Measurements from ENCODE around the gene LMOD2. TPM values are rescaled to one million over a fixed set of nuclear protein-coding genes. Genes with fewer than 3 reads are reported as not detected.

Gene LMOD2, protein sequence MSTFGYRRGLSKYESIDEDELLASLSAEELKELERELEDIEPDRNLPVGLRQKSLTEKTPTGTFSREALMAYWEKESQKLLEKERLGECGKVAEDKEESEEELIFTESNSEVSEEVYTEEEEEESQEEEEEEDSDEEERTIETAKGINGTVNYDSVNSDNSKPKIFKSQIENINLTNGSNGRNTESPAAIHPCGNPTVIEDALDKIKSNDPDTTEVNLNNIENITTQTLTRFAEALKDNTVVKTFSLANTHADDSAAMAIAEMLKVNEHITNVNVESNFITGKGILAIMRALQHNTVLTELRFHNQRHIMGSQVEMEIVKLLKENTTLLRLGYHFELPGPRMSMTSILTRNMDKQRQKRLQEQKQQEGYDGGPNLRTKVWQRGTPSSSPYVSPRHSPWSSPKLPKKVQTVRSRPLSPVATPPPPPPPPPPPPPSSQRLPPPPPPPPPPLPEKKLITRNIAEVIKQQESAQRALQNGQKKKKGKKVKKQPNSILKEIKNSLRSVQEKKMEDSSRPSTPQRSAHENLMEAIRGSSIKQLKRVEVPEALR
- total RNA-seq = 5.0 TPM

DNA sequence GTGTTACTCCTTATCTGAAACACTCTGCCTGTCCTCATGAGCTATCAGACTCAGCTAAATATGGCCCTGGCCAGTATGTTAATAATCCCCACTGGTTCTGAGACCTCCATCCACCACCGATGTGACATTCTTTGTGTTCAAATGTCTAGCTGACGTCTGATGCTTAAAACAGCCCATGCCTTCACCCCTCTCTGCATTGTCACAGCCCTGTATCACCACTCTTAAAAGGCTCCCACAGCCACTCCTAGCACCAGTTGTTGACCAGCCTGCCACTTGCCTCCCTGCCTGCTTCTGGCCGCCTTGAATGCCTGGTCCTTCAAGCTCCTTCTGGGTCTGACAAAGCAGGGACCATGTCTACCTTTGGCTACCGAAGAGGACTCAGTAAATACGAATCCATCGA is at the start of gene LMOD2:
LMOD2 (plus strand) TSS at position 253 of the 400 bp plus-strand sequence; CDS start at position 351, 98 bp downstream.

Other genes starting within 250 kb of the LMOD2 start
- 9.8 TPM for gene IQUB, start 121.3 kb upstream of the LMOD2 start, total RNA-seq
- gene NDUFA5, start 98.0 kb upstream of the LMOD2 start, total RNA-seq = 89.6 TPM
- gene ASB15, start 54.0 kb upstream of the LMOD2 start, total RNA-seq = 4.4 TPM
- 50.6 TPM for gene WASL, start 93.1 kb downstream of the LMOD2 start, total RNA-seq
- gene HYAL4, start 189.3 kb downstream of the LMOD2 start, total RNA-seq = 0.18 TPM